NCI-H82 treated with DMSO at 0.1 percent for 48 hours (cell line): ENCODE data around the gene FGFRL1.

Experiments
- DNase-seq: peaks from one replicate; lab custom pipeline; 2025; ENCODE audit not compliant: unreplicated experiment; lab: John Stamatoyannopoulos, UW

FGFRL1 gene, protein sequence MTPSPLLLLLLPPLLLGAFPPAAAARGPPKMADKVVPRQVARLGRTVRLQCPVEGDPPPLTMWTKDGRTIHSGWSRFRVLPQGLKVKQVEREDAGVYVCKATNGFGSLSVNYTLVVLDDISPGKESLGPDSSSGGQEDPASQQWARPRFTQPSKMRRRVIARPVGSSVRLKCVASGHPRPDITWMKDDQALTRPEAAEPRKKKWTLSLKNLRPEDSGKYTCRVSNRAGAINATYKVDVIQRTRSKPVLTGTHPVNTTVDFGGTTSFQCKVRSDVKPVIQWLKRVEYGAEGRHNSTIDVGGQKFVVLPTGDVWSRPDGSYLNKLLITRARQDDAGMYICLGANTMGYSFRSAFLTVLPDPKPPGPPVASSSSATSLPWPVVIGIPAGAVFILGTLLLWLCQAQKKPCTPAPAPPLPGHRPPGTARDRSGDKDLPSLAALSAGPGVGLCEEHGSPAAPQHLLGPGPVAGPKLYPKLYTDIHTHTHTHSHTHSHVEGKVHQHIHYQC

DNA sequence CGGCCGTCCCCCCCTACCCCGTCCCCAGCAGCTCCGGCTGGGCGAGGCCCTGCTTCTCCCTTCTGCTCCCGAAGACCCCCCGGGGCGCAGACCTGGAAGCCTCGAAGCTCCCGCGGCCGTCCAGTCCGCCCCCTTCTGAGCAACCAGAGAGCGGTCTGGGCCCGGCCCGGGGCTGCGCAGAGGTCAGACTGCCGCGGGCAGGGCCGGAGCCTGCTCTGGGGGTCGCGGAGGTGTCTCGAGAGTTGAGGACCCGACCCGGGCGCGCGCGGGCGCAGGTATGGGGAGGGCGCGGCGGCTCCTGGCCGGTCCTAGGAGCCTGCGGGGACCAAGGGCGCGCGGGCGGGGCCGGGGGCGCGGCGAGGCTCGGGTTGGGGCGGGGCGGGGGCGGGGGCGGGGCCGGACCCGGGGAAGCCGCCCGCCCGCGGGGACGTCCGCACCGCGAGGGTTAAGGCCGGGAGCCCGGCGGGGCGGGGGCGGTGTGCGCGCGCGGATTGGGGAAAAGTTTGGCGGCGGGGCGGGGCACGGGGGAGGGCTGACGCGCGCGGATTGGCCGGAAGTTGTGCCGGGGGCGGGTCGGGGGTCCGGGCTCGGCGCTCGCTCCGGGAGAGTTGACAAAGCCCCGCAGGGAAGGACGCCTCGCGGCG lies at the start of gene FGFRL1:
Gene FGFRL1 (plus strand): TSS at position 605 of the 644 bp plus-strand sequence. CDS start 860 bp downstream, outside the sequence.
- DNase-seq, result peak; percentile 11

DNA sequence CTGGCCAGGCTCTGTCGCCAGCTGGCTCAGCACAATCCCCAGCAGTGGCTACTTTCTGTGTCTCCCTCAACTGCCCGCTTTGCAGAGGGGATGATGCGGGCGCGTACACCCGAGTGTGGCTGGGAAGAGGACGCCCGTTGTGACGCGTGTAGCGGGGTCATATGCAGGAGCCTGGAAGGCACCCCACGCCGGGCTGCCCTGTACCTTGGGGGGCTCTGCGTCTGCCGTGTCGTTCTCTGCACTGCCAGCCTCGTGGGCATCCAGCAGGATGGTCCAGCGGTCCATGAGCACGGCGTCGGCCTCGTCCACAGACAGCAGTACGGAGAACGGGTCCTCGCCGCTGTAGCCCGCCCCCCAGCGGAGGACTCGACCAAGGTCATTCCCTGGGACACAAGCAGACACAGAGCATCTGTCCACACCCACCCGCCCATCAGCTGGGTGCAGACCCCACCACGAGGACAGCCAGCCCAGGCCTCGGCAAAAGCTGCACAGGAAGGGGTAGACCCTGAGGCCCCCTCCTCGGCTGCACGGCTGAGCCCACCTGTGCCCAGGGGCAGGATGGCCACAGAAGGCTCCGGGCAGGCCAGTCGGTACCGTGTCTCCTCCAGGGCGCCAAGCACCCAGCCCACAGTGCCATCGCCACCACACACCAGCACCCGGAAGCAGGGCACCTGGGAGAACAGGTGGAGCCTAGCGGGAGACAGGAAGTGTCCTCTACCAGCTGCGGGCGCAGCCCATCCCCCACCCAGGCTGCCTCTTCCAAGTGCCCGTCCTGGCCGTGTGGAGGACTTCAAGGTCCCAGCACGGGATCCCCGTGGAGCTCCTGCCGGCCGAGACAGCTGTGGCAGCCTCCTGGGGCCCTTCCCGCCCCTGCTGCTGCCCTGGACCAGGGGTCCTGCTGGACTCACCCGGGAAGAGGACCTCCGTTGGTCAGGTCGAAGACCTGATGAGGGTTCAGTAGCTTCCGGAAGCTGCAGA lies 48.9 kb upstream of the FGFRL1 start:
- DNase-seq, result no peak

DNA sequence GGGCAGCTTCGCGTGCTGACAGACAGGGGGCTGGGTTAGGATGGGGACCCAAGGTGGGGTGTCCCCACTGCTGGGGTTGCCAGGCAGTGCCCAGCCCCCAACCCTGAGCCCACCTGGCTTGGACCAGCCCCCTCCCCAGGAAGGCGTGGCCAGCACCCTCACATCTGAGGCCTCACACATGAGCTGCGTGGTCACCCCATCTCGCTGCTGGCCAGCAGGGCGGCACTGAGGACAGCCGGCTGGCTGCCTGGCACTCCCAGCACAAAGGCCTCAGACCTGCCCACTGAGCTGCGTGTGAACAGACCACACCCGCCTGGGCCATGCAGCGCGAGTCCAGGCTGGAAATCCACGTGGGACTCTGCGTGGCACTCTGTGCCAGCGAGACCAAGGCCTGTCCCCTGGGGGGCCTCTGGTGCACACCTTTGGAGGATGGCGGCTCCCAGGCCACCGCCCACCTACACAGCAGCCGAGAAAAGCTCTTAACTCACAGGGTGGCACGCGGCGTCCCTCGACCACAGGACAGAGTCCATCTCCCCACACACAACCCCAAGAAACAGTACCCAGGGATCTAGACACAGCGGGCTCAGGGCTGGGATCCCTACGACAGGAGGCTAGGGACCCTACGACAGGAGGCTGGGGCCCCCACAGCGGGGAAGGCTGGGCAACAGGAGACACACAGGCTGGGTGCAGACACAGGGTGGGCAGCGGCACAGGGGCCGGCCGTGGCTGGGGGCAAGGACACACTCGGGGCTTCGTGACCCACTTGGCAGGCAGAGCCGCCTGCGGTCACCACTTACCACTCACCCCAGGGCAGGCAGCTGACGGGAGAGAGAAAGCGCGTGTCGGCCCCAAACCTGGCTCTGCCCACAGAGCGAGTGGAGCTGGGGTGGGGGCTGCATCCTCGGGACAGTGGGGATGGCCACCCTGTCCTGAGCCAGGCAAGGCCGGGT lies 47.9 kb upstream of the FGFRL1 start:
- no peak for DNase-seq

DNA sequence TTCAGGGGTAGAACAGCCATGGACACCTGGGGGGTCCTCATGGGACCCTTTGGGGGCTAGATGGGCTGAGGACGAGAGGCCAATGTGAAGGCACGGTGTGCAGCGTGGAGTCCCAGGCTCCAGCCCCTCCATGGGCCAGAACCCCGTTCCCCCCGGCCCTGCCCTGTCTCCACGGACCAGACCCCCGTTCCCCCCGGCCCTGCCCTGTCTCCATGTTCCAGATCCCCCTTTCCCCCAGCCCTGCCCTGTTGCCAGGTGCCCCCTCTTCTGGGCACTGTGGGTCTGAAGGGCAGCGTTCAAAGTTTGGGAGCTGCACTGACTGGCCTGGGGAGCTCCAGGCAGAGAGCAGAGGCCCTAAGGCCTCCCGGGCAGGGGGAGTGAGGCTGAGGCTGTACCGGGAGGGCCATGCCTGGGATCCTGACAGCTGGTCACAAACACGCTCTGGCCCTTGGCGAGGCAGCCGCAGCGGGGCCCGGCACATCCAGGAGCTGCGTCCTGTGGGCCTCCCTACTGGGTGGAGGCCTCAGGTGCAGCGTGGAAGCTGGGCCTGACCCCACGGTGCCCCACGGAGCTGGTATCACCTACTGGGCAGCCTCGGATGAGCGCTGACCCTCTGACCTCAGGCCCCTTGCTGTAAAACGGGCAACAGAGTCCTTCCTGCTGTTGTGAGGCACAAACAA lies 46.9 kb upstream of the FGFRL1 start:
- no peak for DNase-seq

DNA sequence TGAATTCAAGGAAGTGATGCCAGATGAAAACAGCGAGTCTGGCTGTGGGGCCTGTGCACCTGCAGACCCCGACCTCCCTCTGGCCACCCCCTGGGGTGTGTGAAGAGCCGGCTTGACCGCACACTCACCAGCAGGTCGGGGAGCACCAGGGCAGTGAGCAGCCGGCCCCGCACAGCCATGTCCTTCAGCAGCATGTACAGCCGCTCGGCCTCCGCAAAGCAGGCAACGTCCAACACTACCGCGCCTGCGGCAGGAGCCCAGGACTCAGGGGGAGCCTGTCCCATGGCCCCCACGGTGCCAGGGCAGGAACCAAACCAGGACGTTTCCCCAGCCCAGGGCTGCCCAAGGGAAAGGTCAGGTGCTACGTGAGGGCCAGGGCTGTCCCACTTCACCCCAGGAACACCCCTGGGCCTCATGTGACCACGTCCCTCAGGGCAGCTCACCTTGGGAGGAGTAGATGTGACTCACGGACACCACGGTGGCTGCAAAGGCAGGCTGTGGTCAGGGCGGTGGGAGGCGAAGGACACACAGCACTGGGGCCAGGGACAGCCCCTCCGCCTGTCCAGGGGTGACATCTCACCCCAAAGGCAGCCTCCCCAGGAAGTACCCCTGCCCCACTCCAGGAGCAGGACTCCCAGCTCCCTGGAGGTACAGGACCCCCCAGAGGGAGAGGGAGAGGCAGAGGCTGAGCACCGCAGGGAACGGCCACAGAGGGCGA lies 46.2 kb upstream of the FGFRL1 start:
- no peak for DNase-seq

DNA sequence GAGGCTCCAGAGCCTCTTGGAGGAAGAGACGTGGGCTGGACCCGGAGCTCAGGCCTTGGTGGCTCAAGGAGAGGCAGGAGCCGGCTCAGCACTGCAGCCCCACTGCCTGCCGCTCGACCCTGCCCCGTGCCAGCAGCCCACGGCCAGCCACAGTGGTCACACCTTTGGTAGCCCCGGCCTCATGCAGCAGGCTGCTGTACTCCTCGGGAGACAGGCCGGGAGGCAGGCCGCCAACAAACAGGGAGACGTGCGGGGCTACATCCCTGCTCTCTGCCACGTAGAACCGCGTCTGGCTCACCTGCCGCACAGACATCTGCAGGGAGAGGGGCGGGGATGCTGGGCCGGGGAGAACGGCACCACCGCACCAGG lies 45.7 kb upstream of the FGFRL1 start:
- no peak for DNase-seq

DNA sequence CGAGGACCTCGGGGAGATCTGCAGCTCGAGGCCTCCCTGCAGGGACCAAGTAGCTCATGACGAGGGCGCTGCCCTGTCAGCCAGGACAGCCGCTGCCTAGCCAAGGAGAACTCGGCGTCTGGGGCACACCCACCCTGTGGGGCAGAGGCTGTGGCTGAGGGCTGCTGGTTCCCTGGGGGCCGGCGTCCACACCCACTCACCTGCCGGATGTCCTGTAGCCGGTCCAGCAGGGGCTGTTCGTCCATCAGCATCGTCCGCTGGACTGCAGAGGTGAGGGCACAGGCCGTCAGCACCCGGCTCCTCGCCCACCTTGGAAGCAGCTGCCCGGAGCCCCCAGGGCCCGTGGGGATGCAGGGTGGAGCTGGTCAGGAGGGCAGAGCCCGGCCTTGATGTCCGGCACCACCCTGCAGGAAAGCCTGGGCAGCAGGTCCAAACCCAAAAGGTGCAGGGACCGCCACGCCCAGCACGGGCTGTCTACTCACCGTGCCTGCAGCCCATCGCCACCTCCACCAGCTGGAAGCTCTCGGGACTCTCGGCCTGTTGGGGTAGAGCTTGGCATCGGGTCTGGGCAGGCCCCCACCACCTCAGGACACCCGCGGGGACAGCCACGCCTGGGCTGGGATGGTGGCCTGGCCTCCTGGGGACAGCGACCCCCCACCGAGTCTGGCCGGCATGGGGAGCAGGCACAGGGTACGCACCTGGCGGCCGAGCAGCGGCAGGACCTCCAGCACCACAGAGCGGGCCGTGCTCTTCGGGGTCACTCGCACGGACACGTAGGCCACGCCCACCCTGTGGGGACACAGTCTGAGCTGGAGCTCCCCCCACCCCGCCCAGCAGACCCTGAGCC lies 44.9 kb upstream of the FGFRL1 start:
- DNase-seq, result no peak

DNA sequence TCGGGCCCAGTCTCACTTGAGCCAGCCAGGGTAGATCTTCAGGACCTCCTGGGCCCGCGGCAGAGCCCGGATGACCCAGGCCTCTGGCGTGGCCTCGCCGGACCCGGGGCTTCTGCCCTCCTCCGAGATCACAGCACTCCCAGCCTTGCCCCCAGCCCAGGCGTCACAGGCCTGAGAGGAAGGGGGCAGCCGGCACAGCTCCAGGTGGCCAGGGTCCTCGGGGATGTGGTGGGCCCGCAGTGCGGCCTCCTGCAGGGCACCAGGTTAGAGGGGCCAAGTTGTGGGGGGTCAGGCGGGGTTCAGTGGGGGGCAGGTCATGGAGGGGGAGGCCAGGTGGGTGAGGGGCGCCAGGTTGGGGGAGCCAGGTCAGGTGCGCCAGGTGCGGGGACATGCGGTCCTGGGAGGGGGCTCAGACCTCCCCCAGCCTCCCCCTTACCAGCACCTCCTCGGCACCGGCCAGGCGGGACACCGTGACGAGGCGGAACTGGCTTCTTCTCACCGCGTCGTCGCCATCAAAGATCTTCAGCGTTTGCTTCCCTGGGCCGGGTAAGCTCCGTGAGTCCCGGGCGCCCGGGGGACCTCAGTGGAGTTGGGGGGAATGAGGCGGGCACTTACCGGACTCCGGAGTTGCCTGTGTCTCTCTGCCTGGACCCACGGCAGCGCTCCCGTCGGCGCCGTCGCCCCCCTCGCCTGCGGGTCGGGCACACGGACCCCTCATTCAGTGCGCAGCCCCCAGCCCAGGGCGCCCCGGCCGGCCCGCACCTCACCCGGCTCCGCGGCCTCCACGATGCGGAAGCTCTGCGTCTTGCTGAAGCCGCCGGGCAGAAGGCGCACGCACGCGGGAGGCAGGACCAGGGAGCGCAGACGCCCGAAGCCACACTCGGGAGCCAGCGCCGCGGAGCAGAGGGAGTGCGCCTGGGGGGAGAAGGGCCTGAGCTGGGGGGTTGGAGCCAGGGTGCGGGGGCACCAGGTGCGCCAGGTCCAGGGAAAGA lies 44.0 kb upstream of the FGFRL1 start:
- no peak for DNase-seq

DNA sequence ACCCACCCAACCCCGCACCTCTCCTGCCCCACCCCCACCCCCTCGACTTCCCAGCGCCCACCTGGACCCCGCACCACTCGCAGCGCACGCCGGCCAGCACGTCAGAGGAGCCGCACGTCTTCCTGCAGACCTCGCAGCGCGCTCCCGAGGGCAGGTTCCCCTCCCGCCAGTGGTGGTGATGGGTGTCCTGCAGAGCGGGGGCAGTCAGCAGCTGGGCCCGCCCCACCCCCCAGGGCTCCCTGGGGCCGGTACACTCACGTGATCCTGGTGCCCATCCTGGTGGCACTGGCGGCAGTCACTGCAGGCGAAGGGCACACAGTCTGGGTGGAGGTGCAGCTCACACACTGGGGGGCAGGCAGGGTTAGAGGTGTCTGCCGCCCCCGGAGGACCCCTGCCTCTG lies 43.2 kb upstream of the FGFRL1 start:
- no peak for DNase-seq

DNA sequence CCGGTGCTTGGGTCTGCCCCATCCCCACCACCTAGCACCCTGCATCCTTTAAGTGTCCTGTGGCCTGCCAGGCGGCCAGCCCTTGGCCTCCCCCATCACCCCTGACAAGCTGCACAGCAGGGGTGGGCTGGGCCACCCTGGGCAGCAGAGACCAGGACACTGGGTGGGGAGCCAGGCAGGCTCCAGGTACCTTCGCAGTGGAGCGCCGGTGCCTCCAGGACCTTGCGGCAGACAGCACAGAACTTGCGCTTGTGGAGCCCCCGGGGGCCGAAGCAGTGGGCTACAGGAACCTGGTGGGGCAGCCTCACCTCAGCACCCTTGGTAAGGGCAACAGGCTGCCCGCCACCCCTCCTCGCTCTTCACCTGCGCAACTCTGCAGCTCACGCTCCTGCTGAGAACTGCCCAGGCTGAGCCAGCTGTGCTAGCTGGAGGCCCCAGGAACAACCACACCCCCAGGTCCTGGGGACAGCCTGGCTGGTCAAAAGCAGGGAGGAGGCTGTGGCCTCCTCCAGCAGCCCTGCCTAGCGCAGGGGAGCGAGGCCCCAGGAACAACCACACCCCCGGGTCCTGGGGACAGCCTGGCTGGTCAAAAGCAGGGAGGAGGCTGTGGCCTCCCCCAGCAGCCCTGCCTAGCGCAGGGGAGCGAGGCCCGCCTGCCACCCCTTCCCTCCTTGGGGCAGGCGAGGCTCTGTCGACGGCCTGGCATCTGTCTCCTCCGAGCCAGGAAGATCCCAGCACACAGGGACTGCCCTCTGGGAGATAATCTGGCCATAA lies 42.6 kb upstream of the FGFRL1 start:
- no peak for DNase-seq

DNA sequence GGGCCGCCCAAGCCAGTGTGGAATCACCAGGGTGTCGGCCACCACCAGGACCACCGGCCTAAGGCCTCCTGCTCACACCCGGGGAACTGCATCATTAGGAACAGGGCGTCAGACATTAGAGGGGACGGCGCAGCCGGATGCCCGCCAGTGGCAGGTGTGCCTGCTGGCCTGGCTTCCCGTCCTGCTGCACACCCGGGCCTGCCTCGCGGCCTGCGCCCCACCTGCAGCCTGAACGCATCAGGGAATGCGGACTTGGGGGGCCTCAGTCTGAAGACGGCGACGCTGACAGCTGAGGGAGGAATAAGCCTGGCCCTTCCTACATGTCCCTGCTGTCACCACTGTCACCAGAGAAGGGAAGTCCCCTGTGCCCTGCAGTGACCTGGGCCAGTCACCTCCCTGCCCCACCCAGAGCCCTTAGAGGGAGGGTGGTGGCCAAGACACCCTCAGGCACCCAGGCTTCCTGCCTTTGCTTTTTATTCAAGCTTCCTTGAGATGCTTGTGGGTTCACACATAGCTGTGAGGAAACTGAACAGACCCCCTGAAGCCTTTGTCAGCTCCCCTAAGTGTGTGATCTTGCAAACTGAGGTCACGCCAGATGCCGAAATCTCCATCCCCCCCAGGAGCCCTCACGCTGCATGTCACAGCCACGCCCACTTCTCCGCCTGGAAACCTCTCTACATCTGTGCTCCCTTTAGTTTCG lies 41.2 kb upstream of the FGFRL1 start:
- no peak for DNase-seq

DNA sequence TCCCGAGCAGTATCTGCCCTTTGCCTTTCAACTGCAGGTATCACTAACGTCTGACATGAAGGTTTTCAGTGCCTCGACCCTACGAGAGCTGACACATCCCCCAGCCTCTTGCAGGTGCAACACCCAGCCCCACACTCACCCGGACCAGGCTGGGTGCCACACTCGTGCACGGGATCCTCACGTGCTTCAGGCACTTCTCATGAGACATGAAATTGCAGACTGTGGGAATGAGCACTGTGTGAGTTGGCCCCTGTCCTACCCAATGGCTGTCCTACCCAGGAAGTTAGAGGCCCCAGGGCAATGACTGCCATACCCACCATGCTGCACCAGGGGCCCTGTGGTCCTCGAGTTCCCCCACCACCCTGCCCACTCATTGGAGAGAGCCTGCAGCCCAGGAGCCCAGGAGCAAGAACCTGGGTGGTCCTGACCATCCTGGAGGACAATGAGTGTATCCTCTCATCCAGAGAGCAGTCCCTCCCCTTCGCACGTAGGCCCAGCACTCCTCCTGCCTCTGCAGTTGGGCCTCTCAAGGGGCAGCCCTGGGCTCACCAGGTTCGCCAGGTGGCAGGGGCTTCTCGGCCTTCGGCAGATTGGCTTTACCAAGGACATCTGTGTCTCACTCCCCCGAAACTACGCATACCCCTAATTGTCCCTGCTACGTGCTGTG lies 40.4 kb upstream of the FGFRL1 start:
- no peak for DNase-seq

DNA sequence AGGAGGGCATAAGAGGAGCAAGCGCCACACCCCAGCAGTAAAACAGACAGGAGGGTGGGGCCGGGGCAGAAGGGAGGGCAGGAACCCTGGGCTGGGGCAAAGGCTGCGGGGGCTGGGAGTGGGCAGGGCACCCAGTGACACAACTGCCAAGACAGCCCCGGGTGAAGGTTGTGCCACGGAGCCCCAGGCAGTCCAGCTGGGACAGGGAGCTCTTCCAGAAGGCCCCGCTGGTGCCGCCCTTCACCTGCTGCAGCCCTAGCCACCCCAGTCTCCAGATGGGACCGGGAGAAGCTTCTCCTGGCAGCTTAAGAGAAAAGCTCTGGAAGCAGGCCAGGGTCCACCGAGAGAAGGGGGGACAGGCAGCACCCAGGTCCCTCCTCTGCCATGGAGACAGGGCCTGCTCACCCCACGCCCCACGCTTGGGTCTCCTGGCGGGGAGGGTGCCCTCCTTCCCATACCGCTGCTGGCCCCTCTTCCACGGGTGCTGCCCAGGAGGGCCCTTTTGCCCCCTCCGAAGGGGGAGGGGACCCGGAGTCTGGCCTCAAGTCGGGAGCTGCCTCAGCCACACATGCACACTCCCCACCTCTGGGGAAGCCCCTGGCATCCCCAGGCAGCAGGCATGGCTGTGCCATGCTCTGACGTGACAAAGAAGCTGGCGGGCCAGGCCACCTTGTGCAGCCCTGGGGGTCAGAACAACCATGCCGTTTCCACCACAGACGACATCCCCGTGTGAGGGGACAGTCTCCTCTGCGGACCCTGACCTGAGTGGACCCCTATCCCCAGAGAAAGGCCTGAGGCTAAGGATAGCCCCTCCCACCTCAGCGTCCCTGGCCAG lies 39.5 kb upstream of the FGFRL1 start:
- no peak for DNase-seq
